GM12873 (cell line): ENCODE data around the gene ADGRA1.

Experiments
- CTCF ChIP-seq: IDR thresholded peaks from 2 replicates; pipeline ENCODE4 v1.5.1; 2012; ENCODE audit warnings: low read depth, mild to moderate bottlenecking, moderate library complexity, low read length, control low read depth; ENCODE audit not compliant: insufficient read depth; ENCODE audit errors: missing control alignments

The ADGRA1 gene

GRCh38 chr10:133168617-133169031, 80.9 kb downstream of the ADGRA1 start:
- no peak for TF ChIP-seq CTCF

- no peak for TF ChIP-seq CTCF
Observed at GRCh38 chr10:133169173-133169947, 81.6 kb downstream of the ADGRA1 start.

GRCh38 chr10:133170092-133170491, 82.4 kb downstream of the ADGRA1 start:
- no peak for TF ChIP-seq CTCF

- no peak for TF ChIP-seq CTCF
Observed at GRCh38 chr10:133173860-133174640, 86.3 kb downstream of the ADGRA1 start.

- TF ChIP-seq CTCF: no peak
Observed at GRCh38 chr10:133174689-133175263, 87.1 kb downstream of the ADGRA1 start.

GRCh38 chr10:133176546-133176945, 88.8 kb downstream of the ADGRA1 start:
- TF ChIP-seq CTCF: no peak
